GM12874 (cell line): Measurements from ENCODE around the gene TENM4.

Experiments
- CTCF ChIP-seq: IDR thresholded peaks from 2 replicates; pipeline ENCODE4 v1.5.1; 2011; ENCODE audit warnings: low read depth, mild to moderate bottlenecking, control low read depth, low read length, moderate library complexity; ENCODE audit not compliant: insufficient read depth

Gene TENM4

GRCh38 chr11:78655561-78655960 is 785.3 kb downstream of the TENM4 start:
- TF ChIP-seq CTCF, result no peak

- TF ChIP-seq CTCF, result no peak
Observed at GRCh38 chr11:78654866-78655265, 786.0 kb downstream of the TENM4 start.

- no peak for TF ChIP-seq CTCF
Observed at GRCh38 chr11:78654071-78654470, 786.8 kb downstream of the TENM4 start.

GRCh38 chr11:78653294-78653909 is 787.4 kb downstream of the TENM4 start:
- no peak for TF ChIP-seq CTCF

GRCh38 chr11:78652843-78653239 is 788.0 kb downstream of the TENM4 start:
- TF ChIP-seq CTCF, result no peak

GRCh38 chr11:78651923-78652842 is 788.6 kb downstream of the TENM4 start:
- no peak for TF ChIP-seq CTCF

- TF ChIP-seq CTCF, result no peak
Observed at GRCh38 chr11:78651136-78651775, 789.6 kb downstream of the TENM4 start.
